HG03159 (cell line): ENCODE data around the gene SPACDR.
A peak's percentile ranks its signal among the peaks of the same experiment; 100 is the strongest.

Experiments used
- ATAC-seq: cut with Tn5 transposase; IDR thresholded peaks from one replicate; pipeline ENCODE4 v1.9.1; 2021; ENCODE audit warnings: mild to moderate bottlenecking, moderate library complexity; ENCODE audit not compliant: unreplicated experiment

The SPACDR gene

GRCh38 chr7:100485471-100485876 is 21.4 kb upstream of the SPACDR start:
- ATAC-seq = no peak

- ATAC-seq = no peak
These were observed 20.6 kb upstream of the SPACDR start for GRCh38 chr7:100484673-100485045.

- ATAC-seq = no peak
These were observed 19.9 kb upstream of the SPACDR start, which contains the start of gene NYAP1 for GRCh38 chr7:100483722-100484672. NYAP1 (plus strand) TSS chr7:100483927; CDS start chr7:100485312, 1,385 bp downstream.

- ATAC-seq = peak; percentile 43
These were observed 19.1 kb upstream of the SPACDR start for GRCh38 chr7:100483090-100483721.

- ATAC-seq = no peak
These were observed 18.6 kb upstream of the SPACDR start for GRCh38 chr7:100482728-100483089.

- no peak for ATAC-seq
These were observed 17.4 kb upstream of the SPACDR start for GRCh38 chr7:100481466-100481865.

GRCh38 chr7:100478958-100479660 is 15.0 kb upstream of the SPACDR start, which contains the start of gene TSC22D4:
TSC22D4 (minus strand) TSS chr7:100479214; CDS start chr7:100478038, 1,176 bp downstream.
- ATAC-seq = peak; percentile 71

GRCh38 chr7:100477871-100478267 is 13.8 kb upstream of the SPACDR start:
- no peak for ATAC-seq

GRCh38 chr7:100476903-100477870 is 13.1 kb upstream of the SPACDR start:
- ATAC-seq = no peak

- ATAC-seq = no peak
These were observed 12.2 kb upstream of the SPACDR start for GRCh38 chr7:100476101-100476780.

- no peak for ATAC-seq
These were observed 11.5 kb upstream of the SPACDR start for GRCh38 chr7:100475549-100475948.

GRCh38 chr7:100472854-100473499 is 8.9 kb upstream of the SPACDR start:
- ATAC-seq = no peak

GRCh38 chr7:100472121-100472851 is 8.2 kb upstream of the SPACDR start:
- no peak for ATAC-seq

- ATAC-seq = no peak
These were observed 7.0 kb upstream of the SPACDR start for GRCh38 chr7:100471021-100471420.

- ATAC-seq = no peak
These were observed 5.4 kb upstream of the SPACDR start for GRCh38 chr7:100469227-100470044.

- no peak for ATAC-seq
These were observed 3.7 kb upstream of the SPACDR start for GRCh38 chr7:100467638-100468373.
